ENCODE measurements around the gene CD86. TPM values are rescaled to one million over a fixed set of nuclear protein-coding genes. Genes with fewer than 3 reads are reported as not detected.

The CD86 gene
- total RNA-seq, 6 experiments from 2014 or later = 0.97 to 6.7 (median 3.4) TPM

GRCh38 chr3:122104515-122105194, 49.5 kb downstream of the CD86 start:
- Histone ChIP-seq H3K4me3 (no peak overlapping the region), H3K27me3 (no peaks in the 10 kb centered on the region), H3K27ac (no peak overlapping the region), H3K4me1 (no peaks in the 10 kb centered on the region), H3K36me3 (no peaks in the 10 kb centered on the region), H3K9me3 (no peaks in the 10 kb centered on the region)
- intact Hi-C loops (cut with DNase I) = no loop called here
- ATAC-seq = no peak
- no peak for TF ChIP-seq CTCF (IDR thresholded peaks at IDR 0.05)
- TF ChIP-seq POLR2A (IDR thresholded peaks at IDR 0.05) = no peak
- no peak for DNase-seq
- 79% methylated on average over 8 of the region's 8 CpGs for WGBS (ENCODE audit: insufficient coverage, low coverage, low lambda C conversion rate, missing lambda C conversion rate)

- no peak for TF ChIP-seq POLR2A (IDR thresholded peaks at IDR 0.05)
- no peak for TF ChIP-seq CTCF (IDR thresholded peaks at IDR 0.05)
- H3K36me3 ChIP-seq = no peaks in the 10 kb centered on the region
- no peak overlapping the region for H3K27ac ChIP-seq
- H3K4me1 ChIP-seq = no peaks in the 10 kb centered on the region
- DNase-seq = no peak
- no peaks in the 10 kb centered on the region for H3K9me3 ChIP-seq
- intact Hi-C loops (cut with DNase I) = no loop called here
- no peak overlapping the region for H3K4me3 ChIP-seq
- ATAC-seq = no peak
- H3K27me3 ChIP-seq = no peaks in the 10 kb centered on the region
- 51% methylated on average over 2 of the region's 2 CpGs for WGBS (ENCODE audit: insufficient coverage, low coverage, low lambda C conversion rate, missing lambda C conversion rate)
Measured at GRCh38 chr3:122105626-122106025, 50.5 kb downstream of the CD86 start.

GRCh38 chr3:122107171-122107570, 52.0 kb downstream of the CD86 start:
- DNase-seq = no peak
- no peak for ATAC-seq
- intact Hi-C loops (cut with DNase I) = no loop called here
- TF ChIP-seq CTCF (IDR thresholded peaks at IDR 0.05) = no peak
- TF ChIP-seq POLR2A (IDR thresholded peaks at IDR 0.05) = no peak
- Histone ChIP-seq H3K4me1 (no peaks in the 10 kb centered on the region), H3K36me3 (no peaks in the 10 kb centered on the region), H3K27me3 (no peaks in the 10 kb centered on the region), H3K9me3 (no peaks in the 10 kb centered on the region), H3K27ac (no peak overlapping the region), H3K4me3 (no peak overlapping the region)
- WGBS (ENCODE audit: insufficient coverage, low coverage, low lambda C conversion rate, missing lambda C conversion rate) = 84% methylated on average over 2 of the region's 2 CpGs

GRCh38 chr3:122111974-122112373, 56.8 kb downstream of the CD86 start:
- no peak for TF ChIP-seq POLR2A (IDR thresholded peaks at IDR 0.05)
- no peak for TF ChIP-seq CTCF (IDR thresholded peaks at IDR 0.05)
- intact Hi-C loops (cut with DNase I) = no loop called here

More at GRCh38 chr3:122111974-122112373, 56.8 kb downstream of the CD86 start:
- no peak for ATAC-seq
- DNase-seq = no peak
- 7% methylated on average over 1 of the region's 1 CpG for WGBS (ENCODE audit: insufficient coverage, low coverage, low lambda C conversion rate, missing lambda C conversion rate)
- Histone ChIP-seq H3K36me3 (no peaks in the 10 kb centered on the region), H3K27me3 (no peaks in the 10 kb centered on the region), H3K27ac (no peak overlapping the region), H3K4me1 (no peaks in the 10 kb centered on the region), H3K4me3 (no peak overlapping the region), H3K9me3 (no peaks in the 10 kb centered on the region)

Data from right lobe of liver (tissue), 6 donors.